Measurements from ENCODE around the gene DHX38.

DNA sequence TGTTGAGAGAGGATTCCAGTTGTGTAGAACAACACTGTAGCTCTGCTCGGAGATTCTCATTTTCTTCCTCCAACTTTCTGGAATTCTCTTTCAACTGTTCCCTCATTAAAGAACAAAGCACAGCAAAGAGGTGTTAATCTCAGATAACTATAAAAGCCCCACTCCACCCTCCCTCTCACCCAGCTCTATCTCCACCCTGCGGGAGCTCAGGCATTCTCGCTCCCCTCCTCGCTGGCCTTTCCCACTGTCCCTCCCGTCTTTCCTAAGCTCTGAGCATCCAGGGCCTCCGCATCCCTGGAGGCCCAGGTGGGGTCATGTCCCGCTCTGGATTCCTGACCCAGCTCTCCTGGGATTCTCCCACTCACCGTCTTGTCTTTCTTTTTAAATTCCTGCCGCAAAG lies 35.1 kb downstream of the DHX38 start:
- TF ChIP-seq, protein P1, sequence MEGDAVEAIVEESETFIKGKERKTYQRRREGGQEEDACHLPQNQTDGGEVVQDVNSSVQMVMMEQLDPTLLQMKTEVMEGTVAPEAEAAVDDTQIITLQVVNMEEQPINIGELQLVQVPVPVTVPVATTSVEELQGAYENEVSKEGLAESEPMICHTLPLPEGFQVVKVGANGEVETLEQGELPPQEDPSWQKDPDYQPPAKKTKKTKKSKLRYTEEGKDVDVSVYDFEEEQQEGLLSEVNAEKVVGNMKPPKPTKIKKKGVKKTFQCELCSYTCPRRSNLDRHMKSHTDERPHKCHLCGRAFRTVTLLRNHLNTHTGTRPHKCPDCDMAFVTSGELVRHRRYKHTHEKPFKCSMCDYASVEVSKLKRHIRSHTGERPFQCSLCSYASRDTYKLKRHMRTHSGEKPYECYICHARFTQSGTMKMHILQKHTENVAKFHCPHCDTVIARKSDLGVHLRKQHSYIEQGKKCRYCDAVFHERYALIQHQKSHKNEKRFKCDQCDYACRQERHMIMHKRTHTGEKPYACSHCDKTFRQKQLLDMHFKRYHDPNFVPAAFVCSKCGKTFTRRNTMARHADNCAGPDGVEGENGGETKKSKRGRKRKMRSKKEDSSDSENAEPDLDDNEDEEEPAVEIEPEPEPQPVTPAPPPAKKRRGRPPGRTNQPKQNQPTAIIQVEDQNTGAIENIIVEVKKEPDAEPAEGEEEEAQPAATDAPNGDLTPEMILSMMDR (conservative IDR thresholded peaks at IDR 0.05; ENCODE audit: low read length) = no peak
- no peak for TF ChIP-seq EZH2phosphoT487 (IDR thresholded peaks at IDR 0.05; ENCODE audit: borderline replicate concordance)

Data from Loucy (cell line).